GM18909 (cell line): ENCODE results near the gene FHIT.

Experiments
- ATAC-seq: cut with Tn5 transposase; IDR thresholded peaks from one replicate; pipeline ENCODE4 v1.9.1; 2021; ENCODE audit warnings: mild to moderate bottlenecking; ENCODE audit not compliant: unreplicated experiment, poor library complexity

FHIT gene

GRCh38 chr3:60017631-60018030 lies 1233.6 kb downstream of the FHIT start:
- no peak for ATAC-seq

DNA sequence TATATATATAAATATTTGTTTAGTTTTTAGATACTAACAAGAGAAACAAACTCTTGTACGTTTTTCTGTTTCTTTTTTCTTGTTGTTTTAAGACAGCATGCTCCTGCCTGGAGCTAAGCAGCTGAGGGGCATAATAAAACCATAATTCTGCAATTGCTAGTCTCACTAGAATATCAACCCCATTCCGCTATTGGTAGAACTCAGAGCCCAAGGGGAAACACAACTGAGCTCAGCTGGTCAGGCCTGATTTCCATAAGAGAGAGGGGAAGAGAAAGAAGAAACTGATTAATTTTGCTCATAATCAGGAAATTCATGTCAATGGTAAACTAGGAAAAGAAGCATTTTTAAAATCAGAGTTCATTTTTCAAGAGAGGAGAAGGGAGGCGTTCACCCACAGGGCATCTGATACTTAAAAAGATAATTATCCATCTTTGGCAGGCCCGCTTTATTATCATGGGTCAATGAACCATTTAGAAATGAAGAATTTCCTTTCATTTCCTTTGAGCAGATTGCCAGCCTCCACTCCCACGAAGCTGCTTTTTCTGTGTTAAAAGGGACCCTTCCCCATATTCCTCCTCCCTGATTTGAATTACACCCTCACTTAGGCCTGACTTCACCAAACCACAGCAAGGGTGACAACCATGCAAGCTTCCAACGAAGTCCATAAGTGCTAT lies 1236.1 kb downstream of the FHIT start:
- no peak for ATAC-seq

- no peak for ATAC-seq
Measured at GRCh38 chr3:60013241-60013640, 1238.0 kb downstream of the FHIT start.

- ATAC-seq: no peak
Measured at GRCh38 chr3:60011218-60011617, 1240.0 kb downstream of the FHIT start.

- peak; percentile 79 for ATAC-seq
Measured at GRCh38 chr3:60010781-60011180, 1240.5 kb downstream of the FHIT start.

DNA sequence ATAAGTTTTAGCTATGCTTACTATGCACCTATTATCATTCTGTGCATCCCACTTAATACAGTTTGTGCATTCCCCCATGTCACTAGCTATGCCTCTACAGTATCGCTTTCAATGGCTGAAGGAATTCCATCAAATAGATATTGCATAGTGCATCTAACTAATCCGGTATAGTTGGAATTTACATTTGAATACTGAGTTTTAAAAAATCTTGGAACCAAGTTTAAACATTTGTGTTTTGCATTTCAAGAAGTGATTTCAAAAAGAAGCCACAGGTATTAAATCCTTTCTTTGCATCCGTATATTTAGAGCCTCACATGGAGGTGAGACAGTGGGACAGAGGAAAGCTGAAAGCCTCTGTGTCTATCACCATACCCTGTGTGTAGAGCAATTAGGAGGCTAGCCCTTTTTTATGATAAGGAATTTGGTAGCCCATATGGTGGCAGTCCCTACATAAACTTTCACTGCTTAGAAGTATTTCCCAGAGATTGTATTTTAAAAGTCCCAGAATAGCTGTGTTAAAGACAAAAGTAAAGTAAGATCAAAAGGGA lies 1241.2 kb downstream of the FHIT start:
- no peak for ATAC-seq

GRCh38 chr3:60001369-60001768 lies 1249.9 kb downstream of the FHIT start:
- ATAC-seq: no peak

DNA sequence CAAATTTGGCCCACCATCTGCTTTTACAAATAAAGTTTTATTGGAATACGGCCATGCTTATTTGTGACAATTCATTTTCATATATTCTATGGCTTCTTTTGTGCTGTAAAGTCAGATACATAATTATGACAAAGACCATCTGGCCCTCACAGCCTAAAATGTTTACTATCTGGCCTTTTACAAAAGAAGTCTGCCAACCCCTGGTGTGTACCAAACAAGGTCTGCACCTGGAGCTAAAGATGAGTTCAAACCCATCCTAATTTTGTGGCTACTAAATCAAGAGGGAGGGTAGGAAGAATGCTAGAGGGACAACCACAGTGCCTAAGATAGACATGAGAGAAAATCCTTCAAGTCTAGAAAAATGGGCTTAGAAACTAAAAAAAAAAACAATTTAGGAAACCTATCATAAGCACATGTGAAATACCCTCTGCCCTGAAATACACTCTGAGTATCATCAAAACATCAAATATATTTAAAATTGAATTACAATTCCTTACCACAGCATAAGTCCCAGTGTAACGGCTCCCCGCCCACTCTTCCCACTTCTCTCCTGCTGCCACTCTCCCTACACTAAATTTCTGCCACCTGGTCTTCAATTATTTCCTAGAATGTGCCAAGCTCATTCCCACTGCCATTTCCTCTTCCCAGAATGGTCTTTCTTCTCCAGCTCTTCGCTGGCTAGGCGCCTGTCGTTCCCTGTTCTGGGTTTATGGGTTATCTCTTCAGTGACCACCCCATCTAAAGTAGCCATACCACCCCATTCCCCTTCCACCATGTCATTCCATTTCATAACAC lies 1250.7 kb downstream of the FHIT start:
- ATAC-seq: no peak

GRCh38 chr3:59998058-59998457 lies 1253.2 kb downstream of the FHIT start:
- no peak for ATAC-seq

DNA sequence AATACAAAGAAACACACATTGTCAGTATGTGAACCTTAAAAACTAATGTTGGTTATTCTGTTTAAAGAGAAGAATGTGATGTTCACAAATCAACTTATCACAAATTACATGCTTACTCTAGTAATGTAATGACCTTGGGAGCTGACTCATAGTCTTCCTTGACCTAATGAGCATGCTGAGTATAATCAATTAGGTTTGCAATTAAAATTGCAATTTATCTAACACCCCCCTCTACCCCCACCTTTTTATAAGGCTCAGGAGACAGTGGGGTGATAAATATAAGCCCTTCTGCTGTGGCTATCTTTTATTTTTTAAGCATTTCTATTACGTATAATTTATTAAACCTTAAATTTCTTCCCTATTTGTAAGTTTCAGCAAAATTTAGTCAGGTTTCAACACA lies 1253.7 kb downstream of the FHIT start:
- ATAC-seq: no peak

DNA sequence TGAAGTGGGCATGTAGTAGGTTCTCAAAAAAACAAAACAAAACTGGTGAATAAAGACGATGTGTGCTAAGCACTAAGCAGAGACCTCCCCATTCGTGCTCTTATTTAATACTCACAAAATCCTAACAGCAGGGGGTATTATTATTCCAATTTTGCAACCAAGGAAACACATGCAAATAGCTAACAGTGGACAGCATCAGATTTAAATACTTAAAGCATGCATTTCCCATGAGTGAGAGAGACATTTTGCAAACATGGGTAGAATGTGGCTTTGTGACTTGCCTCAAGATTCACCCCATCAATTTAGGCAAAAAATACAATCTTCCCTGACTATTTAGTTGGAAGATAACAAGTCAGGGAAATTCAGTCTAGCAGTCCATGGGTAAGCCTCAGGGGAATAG lies 1255.2 kb downstream of the FHIT start:
- ATAC-seq: no peak

- no peak for ATAC-seq
Measured at GRCh38 chr3:59995563-59995962, 1255.7 kb downstream of the FHIT start.

- ATAC-seq: no peak
Measured at GRCh38 chr3:59994732-59995304, 1256.4 kb downstream of the FHIT start.

GRCh38 chr3:59992578-59992977 lies 1258.7 kb downstream of the FHIT start:
- no peak for ATAC-seq

- ATAC-seq: no peak
Measured at GRCh38 chr3:59990915-59991314, 1260.3 kb downstream of the FHIT start.

- ATAC-seq: no peak
Measured at GRCh38 chr3:59982510-59982909, 1268.7 kb downstream of the FHIT start.

GRCh38 chr3:59981377-59981776 lies 1269.9 kb downstream of the FHIT start:
- ATAC-seq: no peak

DNA sequence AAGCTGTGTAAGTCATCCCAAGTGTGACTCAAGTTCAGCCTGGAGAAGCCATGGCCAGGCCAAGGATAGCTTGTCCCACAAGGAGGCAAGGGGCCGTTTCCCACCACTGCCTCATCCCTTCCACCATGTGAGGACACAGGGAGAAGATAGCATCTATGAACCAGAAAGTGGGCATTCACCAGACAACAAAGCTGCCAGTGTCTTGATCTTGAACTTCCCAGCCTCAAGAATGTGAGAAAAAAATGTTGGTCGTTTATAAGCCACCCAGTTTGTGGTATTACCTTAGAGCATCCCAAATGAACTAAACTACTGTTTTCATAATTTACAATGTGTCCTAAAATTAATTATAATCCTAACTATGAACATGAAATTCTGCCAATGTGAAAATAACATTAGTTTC lies 1270.7 kb downstream of the FHIT start:
- no peak for ATAC-seq

DNA sequence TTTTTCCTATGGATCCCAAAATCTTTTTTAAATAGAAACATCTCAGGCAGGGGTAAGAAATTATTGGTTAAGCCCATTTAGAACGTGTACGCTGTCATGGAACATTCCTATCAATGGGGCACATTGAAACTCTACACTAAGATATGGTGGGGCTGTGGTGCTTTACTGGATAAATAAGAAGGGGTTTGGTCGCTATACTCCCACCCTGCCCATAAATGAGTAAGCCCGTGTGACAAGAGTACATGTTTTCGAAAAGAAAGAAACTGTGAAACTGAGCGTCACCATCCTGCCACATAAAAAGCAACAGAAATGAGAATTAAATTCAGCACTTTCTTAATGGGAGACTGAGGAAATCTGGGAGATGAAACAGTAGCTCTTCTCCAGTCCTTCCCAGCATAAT lies 1271.7 kb downstream of the FHIT start:
- no peak for ATAC-seq

DNA sequence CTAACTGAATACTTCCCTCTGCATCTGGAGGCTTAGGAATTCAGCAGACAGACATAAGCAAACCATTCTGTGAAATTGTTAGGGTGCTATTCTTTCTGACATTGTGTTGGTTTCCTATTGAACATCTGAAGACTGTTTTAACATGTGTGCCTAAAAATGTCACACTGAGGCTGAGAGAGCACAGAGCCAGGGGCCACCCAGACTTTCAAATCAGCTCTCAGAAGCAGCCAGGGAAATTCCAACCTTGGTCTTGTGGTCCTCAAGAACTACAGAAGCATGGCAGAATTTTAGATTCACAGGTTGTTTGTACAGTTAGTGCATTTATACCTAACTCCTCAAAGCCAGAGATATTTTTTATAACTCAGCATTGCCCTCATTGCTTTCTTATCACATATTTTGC lies 1272.3 kb downstream of the FHIT start:
- ATAC-seq: peak; percentile 68

GRCh38 chr3:59970796-59971195 lies 1280.5 kb downstream of the FHIT start:
- ATAC-seq: no peak
